ENCODE data around the gene PDLIM5.

PDLIM5 gene

GRCh38 chr4:94665500-94666404 is 214.0 kb downstream of the PDLIM5 start:
- peak; percentile 38 for DNase-seq

- DNase-seq: no peak
These were observed 217.0 kb downstream of the PDLIM5 start for GRCh38 chr4:94668724-94669123.

GRCh38 chr4:94669672-94670664 is 218.2 kb downstream of the PDLIM5 start:
- peak; percentile 80 for DNase-seq

- no peak for DNase-seq
These were observed 219.4 kb downstream of the PDLIM5 start for GRCh38 chr4:94671113-94671512.

GRCh38 chr4:94673961-94674360 is 222.2 kb downstream of the PDLIM5 start:
- peak; percentile 4 for DNase-seq

- DNase-seq: peak; percentile 8
These were observed 225.2 kb downstream of the PDLIM5 start for GRCh38 chr4:94676970-94677369.

GRCh38 chr4:94678896-94679295 is 227.2 kb downstream of the PDLIM5 start:
- DNase-seq: no peak

GRCh38 chr4:94680176-94680862 is 228.6 kb downstream of the PDLIM5 start:
- no peak for DNase-seq

GRCh38 chr4:94686086-94686485 is 234.3 kb downstream of the PDLIM5 start:
- DNase-seq: no peak

GRCh38 chr4:94689155-94689860 is 237.6 kb downstream of the PDLIM5 start:
- DNase-seq: no peak

GRCh38 chr4:94690851-94691254 is 239.1 kb downstream of the PDLIM5 start:
- peak; percentile 61 for DNase-seq

GRCh38 chr4:94691552-94691951 is 239.8 kb downstream of the PDLIM5 start:
- no peak for DNase-seq

GRCh38 chr4:94695384-94695783 is 243.6 kb downstream of the PDLIM5 start:
- DNase-seq: peak; percentile 6

GRCh38 chr4:94698187-94698586 is 246.4 kb downstream of the PDLIM5 start:
- DNase-seq: no peak

GRCh38 chr4:94700298-94700697 is 248.6 kb downstream of the PDLIM5 start:
- DNase-seq: no peak

GRCh38 chr4:94701631-94702300 is 250.0 kb downstream of the PDLIM5 start:
- no peak for DNase-seq

- no peak for DNase-seq
These were observed 259.9 kb downstream of the PDLIM5 start for GRCh38 chr4:94711635-94712034.

- DNase-seq: no peak
These were observed 262.8 kb downstream of the PDLIM5 start for GRCh38 chr4:94714365-94715160.

- no peak for DNase-seq
These were observed 264.0 kb downstream of the PDLIM5 start for GRCh38 chr4:94715726-94716125.
